Measurements from ENCODE around the gene ADAM19.

ADAM19 gene, protein sequence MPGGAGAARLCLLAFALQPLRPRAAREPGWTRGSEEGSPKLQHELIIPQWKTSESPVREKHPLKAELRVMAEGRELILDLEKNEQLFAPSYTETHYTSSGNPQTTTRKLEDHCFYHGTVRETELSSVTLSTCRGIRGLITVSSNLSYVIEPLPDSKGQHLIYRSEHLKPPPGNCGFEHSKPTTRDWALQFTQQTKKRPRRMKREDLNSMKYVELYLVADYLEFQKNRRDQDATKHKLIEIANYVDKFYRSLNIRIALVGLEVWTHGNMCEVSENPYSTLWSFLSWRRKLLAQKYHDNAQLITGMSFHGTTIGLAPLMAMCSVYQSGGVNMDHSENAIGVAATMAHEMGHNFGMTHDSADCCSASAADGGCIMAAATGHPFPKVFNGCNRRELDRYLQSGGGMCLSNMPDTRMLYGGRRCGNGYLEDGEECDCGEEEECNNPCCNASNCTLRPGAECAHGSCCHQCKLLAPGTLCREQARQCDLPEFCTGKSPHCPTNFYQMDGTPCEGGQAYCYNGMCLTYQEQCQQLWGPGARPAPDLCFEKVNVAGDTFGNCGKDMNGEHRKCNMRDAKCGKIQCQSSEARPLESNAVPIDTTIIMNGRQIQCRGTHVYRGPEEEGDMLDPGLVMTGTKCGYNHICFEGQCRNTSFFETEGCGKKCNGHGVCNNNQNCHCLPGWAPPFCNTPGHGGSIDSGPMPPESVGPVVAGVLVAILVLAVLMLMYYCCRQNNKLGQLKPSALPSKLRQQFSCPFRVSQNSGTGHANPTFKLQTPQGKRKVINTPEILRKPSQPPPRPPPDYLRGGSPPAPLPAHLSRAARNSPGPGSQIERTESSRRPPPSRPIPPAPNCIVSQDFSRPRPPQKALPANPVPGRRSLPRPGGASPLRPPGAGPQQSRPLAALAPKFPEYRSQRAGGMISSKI

DNA sequence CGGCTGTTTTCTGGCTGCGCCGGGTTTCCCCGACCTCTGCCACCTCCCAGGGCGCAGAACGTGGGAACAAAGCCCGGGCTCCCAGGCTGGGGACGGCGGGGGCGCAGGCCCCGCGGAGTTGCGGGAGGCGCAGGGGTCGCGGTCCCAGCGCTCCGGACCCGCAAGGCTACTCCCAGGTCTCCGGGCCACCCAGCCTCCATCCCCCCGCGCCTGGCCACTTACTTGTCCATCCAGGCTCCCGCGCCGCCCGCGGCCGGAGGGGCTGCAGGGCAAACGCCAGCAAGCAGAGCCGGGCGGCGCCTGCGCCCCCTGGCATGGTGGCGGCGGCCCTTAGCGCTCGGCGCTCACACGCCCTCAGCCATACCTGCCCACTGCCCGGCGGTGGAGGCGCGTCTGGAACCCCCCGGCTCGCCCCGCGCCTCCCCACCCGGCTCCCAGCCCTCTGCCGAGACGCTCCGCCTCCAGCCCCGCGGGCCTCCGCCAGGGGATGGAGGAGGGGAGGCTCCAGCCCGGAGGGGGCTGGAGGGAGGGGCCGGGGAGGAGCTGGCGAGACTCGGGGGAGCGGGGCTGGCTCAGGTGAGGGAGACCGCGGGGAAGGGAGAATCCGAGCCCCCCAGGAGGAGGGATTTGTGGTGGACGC, at the start of gene ADAM19:
TSS of gene ADAM19 (minus strand) at position 395 of the 640 bp plus-strand sequence. CDS start at position 316, 79 bp downstream.
- Histone ChIP-seq H3K36me3 (no peaks in the 10 kb centered on the region), H3K9me3 (no peaks in the 10 kb centered on the region), H3K9ac (peak within 1 kb of the TSS; percentile 64), H3K4me1 (peaks cover 38% of the 10 kb centered on the region), H3K4me3 (peak within 1 kb of the TSS; percentile 87), H3K4me2 (peak within 1 kb of the TSS; percentile 86), H3K27ac (peak within 1 kb of the TSS; percentile 55; the same call in 1 of the 2 replicates), H3K27me3 (peaks cover 16% of the 10 kb centered on the region), H4K20me1 (no peaks in the 10 kb centered on the region)
- TF ChIP-seq Cebpa-rat (IDR thresholded peaks at IDR 0.05), result no peak

DNA sequence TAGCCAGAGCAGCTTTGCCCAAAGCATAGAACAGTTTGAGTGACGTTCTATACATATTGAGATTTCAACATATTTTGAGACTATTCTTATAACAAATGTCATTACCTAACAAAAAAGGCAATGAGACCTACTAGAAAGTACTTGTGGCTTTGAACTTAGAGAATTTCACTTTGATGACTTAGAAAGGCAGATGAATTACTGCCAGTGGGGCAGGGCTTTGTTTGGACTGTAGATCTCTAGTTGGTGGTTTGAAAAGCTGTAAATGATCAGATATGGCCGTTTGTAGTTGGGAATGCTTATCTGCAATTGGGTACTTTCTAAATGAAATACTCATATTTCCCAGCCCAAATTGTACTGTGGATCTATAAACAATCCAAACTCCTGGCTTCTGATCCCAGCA, 48.6 kb upstream of the ADAM19 start:
- Histone ChIP-seq H3K4me1 (no peaks in the 10 kb centered on the region), H3K9ac (no peak overlapping the region), H3K36me3 (no peaks in the 10 kb centered on the region), H3K4me3 (no peak overlapping the region), H3K4me2 (no peak overlapping the region), H3K9me3 (peaks cover 16% of the 10 kb centered on the region), H3K27ac (no peak overlapping the region), H4K20me1 (no peaks in the 10 kb centered on the region), H3K27me3 (no peaks in the 10 kb centered on the region)
- no peak for TF ChIP-seq Cebpa-rat (IDR thresholded peaks at IDR 0.05)

DNA sequence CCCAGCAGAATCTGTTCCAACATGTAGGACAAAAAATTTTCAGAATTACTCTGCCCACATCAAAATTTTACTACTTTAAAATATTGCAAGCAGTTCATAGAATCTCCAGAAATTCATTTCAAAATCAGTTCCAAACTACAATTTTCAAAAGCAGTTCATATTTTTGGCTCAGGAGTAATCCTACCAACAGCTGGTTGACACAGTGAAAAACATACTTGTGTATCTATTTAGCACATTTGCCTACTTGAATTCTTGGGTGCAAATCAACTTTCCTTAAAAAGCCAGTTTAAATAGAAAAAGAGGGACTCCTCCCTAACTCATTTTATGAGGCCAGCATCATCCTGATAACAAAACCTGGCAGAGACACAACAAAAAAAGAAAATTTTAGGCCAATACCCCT, 45.2 kb upstream of the ADAM19 start:
- TF ChIP-seq Cebpa-rat (IDR thresholded peaks at IDR 0.05), result no peak
- no peak overlapping the region for H3K4me2 ChIP-seq
- H3K27ac ChIP-seq, result no peak overlapping the region
- H3K9ac ChIP-seq, result no peak overlapping the region
- no peaks in the 10 kb centered on the region for H4K20me1 ChIP-seq
- no peaks in the 10 kb centered on the region for H3K36me3 ChIP-seq
- no peaks in the 10 kb centered on the region for H3K4me1 ChIP-seq
- peaks cover 21% of the 10 kb centered on the region for H3K9me3 ChIP-seq
- H3K4me3 ChIP-seq, result no peak overlapping the region
- H3K27me3 ChIP-seq, result no peaks in the 10 kb centered on the region

DNA sequence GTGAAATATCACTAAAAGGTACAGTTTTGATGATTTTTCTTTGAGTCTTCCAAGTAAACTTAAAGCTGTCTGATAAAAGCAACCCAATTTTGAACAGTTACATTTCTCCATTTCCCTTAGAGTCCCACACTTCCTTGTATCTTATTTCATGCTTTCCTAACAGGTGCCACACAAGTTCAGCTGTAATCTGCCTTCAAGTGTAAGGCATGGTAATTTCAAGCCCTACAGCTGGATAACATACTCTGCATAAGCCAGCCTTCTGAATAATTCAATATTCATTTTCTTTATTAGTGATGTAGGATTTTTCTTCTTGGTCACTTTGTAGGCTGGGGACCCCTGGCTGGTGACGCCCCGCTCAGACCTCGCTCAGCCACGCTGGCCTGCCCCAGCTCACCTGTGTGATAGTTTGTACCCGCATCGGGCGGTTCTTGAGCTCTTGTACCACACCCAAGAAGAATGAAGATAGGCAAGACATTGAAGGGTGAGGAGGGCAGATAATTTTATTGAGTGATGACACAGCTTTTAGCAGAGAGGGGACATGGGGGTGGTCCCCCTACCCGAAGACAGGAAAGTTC, 42.7 kb upstream of the ADAM19 start:
- no peaks in the 10 kb centered on the region for H3K36me3 ChIP-seq
- TF ChIP-seq Cebpa-rat (IDR thresholded peaks at IDR 0.05), result no peak
- no peak overlapping the region for H3K9ac ChIP-seq
- H4K20me1 ChIP-seq, result no peaks in the 10 kb centered on the region
- peaks cover 21% of the 10 kb centered on the region for H3K9me3 ChIP-seq
- H3K27me3 ChIP-seq, result no peaks in the 10 kb centered on the region
- no peak overlapping the region for H3K27ac ChIP-seq
- no peak overlapping the region for H3K4me2 ChIP-seq
- H3K4me3 ChIP-seq, result no peak overlapping the region
- no peaks in the 10 kb centered on the region for H3K4me1 ChIP-seq

DNA sequence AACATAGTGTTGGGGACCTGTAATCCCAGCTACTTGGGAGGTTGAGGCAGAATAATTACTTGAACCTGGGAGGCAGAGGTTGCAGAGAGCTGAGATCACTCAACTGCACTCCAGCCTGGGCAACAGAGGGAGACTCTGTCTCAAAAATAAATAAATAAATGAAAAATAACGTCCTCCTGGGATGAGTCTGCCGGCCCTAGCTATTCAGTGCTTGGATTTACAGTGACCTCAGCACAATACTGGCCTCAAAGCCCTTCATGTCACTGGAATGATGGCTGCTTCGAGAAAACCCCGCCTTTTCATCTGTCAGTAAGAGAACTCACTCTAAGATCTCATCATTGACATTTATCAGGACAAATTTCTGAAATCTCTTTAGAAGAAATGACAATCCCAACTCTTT, 41.2 kb upstream of the ADAM19 start:
- no peak overlapping the region for H3K4me2 ChIP-seq
- no peak for TF ChIP-seq Cebpa-rat (IDR thresholded peaks at IDR 0.05)
- no peak overlapping the region for H3K9ac ChIP-seq
- no peak overlapping the region for H3K27ac ChIP-seq
- H4K20me1 ChIP-seq, result no peaks in the 10 kb centered on the region
- no peaks in the 10 kb centered on the region for H3K27me3 ChIP-seq
- no peaks in the 10 kb centered on the region for H3K36me3 ChIP-seq
- peaks cover 13% of the 10 kb centered on the region; the same call in 1 of the 2 replicates for H3K9me3 ChIP-seq
- H3K4me1 ChIP-seq, result no peaks in the 10 kb centered on the region
- no peak overlapping the region for H3K4me3 ChIP-seq

DNA sequence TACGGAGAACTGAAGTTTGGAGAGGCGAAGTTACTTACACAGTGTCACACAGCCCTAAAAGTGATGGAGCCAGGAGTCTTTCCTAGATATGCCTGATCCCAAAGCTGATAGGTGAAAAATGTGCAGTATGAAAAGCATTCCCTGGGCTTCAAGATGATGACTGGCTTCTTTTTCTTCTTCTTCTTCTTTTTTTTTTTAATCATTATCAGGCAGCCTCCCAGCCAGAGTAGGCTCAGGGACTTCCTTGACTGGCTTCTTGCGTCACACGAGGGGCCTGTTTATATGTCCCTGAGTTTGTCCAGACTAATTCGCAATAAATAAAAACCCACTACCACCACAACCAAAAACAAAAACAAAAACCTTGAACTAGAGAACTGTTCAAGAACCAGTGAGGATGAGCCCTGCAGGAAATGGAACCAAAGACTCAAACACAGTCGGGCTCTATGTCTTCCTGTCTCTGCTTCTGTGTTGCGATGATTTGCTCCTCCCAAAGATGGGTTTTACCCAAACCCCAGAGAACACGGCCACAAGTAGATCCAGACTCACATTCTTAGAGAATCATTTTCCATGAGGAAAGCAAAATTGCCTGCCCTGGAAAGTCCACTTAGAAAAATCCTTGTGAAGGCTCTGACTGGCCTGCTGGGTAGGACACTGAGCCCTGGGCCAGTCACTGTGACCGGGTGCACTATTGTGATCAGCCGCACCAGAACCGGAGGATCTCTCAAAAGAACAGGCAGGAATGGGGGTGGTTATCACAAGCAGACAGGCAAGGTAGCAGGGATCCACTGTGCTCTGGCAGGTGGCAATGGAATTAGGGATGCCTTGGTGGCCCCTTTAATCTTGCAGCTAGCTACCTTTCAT, 38.0 kb upstream of the ADAM19 start:
- TF ChIP-seq Cebpa-rat (IDR thresholded peaks at IDR 0.05), result no peak
- no peak overlapping the region for H3K27ac ChIP-seq
- H3K9me3 ChIP-seq, result peaks cover 20% of the 10 kb centered on the region
- H3K4me1 ChIP-seq, result peaks cover 8% of the 10 kb centered on the region
- H3K4me3 ChIP-seq, result no peak overlapping the region
- H3K9ac ChIP-seq, result no peak overlapping the region
- H3K27me3 ChIP-seq, result no peaks in the 10 kb centered on the region
- H3K36me3 ChIP-seq, result no peaks in the 10 kb centered on the region
- H4K20me1 ChIP-seq, result no peaks in the 10 kb centered on the region
- H3K4me2 ChIP-seq, result 0 out of 2 replicates have a peak overlapping the region, but pooled peaks have one; percentile 1

DNA sequence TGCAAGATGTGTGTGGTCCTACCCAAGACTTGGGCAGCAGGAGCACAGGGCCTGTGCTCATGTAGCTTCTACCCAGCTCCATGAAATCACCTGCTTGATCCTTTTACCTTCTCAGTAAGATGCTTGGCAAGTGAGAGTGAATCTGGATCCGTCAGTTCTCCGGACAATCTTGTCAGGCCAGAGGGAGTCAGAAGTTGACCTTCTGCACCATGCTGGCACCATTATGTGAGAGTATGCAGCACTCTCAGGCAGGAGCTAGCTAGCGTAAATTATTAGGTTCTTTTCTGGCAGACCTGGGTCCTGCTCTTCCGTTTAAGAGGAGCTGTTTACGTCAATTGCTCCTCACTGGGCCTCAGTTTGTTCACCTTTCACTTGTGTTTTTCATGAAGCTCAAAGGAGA, 37.0 kb upstream of the ADAM19 start:
- peaks cover 19% of the 10 kb centered on the region for H3K4me1 ChIP-seq
- H3K9ac ChIP-seq, result no peak overlapping the region
- H3K27me3 ChIP-seq, result no peaks in the 10 kb centered on the region
- H3K27ac ChIP-seq, result no peak overlapping the region
- no peak overlapping the region for H3K4me2 ChIP-seq
- TF ChIP-seq Cebpa-rat (IDR thresholded peaks at IDR 0.05), result no peak
- H4K20me1 ChIP-seq, result no peaks in the 10 kb centered on the region
- no peaks in the 10 kb centered on the region for H3K36me3 ChIP-seq
- no peak overlapping the region for H3K4me3 ChIP-seq
- H3K9me3 ChIP-seq, result peaks cover 18% of the 10 kb centered on the region

DNA sequence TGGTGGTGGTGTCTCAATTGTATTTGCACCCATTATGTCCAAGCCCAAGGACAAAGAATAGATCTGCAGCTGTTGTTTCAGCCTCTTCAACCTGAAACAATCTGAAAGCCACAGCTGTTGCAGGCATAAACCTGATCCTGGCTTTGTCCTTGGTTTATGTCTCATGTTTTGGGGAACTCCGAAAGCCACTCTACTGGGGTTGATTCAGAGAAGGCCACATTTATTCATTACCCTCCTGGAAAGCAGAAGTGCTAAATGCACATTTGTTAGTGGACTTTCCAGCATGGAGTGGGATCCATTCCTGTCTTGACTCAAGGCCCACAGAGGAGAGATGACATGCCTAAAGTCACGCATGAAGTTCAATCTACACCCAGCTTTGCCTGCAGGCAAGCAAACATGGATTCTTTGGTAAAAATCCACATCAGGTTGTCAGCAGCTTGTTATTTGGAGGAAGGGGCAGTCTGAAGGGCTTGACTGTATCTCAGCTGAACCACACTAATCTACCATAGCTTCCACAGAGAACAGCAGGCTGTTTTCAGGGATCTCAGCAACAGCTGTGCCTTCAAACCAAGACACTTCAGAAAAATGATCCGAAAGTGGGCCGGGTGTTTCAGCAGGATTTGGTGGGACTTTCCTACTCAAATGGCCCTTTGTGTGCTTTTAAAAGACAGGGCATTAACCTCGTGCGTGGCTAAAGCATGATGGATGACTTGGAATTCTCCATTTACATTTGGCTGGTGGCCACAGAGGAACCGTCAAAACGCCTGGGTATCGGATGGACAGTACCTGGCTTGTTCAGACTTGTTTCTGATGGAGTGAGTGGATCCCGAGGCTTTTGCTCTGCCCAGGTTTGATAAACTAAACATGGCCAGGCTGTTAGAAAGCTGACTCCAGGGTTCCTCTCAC, 36.2 kb upstream of the ADAM19 start:
- no peak overlapping the region for H3K9ac ChIP-seq

More for the DNA sequence above, 36.2 kb upstream of the ADAM19 start:
- Histone ChIP-seq H3K36me3 (no peaks in the 10 kb centered on the region), H3K4me3 (no peak overlapping the region), H4K20me1 (no peaks in the 10 kb centered on the region), H3K4me1 (peaks cover 26% of the 10 kb centered on the region), H3K9me3 (peaks cover 18% of the 10 kb centered on the region), H3K27ac (no peak overlapping the region), H3K4me2 (no peak overlapping the region), H3K27me3 (no peaks in the 10 kb centered on the region)
- no peak for TF ChIP-seq Cebpa-rat (IDR thresholded peaks at IDR 0.05)
